Stimulated activated CD8-positive, alpha-beta memory T cell treated with anti-CD3 and anti-CD28 coated beads, Interleukin-2, amount 100 ng/mL, for 48 hours (primary cell): ENCODE results near the gene RBM17.
"Not testable (repeated sequence)": the region's sequence is repeated elsewhere in the genome, so short reads cannot be mapped to it uniquely, and the experiment has no call there.

Experiments
- DNase-seq, 2 donors: peaks; one replicate each; pipeline ENCODE4 v3.0.0-alpha.2; 2020; ENCODE audit warnings: low read depth in 2 of 2

Gene RBM17

DNA sequence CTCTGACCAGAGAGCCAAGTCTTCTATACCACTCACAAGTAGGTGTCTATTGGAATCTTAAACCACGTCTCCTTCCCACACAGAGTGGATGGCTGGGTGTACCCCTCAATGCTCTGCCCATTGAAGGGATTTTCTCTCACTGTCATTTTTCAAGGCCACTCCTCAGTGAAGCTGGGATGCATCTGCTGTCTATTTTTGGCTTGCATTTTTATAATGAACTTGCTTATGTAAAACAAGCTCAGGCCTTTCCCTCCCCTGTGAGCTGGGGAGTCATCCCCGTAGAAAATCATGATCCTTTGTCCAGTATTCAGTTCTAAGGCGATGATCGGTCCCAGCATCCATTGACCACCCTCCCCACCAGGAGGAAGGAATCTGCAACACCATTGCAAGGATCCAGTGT, 9.8 kb upstream of the RBM17 start:
- DNase-seq: no peak

DNA sequence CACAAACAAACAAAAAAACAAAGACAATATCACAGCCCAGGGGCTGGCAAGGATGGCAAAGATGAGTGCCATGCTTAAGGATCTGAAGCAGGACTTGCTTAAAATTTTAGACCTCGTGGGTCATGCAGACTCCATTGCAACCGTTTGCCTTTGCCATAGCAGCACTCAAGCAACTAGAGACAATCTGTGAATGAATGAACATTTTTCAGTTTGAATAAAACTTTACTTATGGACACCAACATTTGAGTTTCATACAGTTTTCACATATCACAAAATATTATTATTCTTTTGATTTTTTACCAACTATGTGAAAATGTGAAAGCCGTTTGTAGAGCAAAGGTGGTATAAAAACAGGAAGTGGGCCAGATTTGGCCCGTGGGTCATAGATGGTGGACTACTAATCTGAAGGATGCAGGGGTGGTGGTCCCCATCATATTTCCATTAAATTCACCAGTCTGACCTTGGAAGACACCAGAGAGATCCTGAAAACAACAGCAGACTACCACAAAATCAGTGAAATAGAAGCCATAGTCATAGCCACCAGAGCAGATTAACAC, 8.3 kb upstream of the RBM17 start:
- DNase-seq: no peak

- no peak for DNase-seq
Observed at GRCh38 chr10:6082496-6083395, 6.1 kb upstream of the RBM17 start.

GRCh38 chr10:6083523-6084475, 5.0 kb upstream of the RBM17 start:
- peak in 1 of 2 donors; percentile 52 for DNase-seq

- DNase-seq: peak; percentile 84 to 86
Observed at GRCh38 chr10:6086375-6087233, 2.2 kb upstream of the RBM17 start.

DNA sequence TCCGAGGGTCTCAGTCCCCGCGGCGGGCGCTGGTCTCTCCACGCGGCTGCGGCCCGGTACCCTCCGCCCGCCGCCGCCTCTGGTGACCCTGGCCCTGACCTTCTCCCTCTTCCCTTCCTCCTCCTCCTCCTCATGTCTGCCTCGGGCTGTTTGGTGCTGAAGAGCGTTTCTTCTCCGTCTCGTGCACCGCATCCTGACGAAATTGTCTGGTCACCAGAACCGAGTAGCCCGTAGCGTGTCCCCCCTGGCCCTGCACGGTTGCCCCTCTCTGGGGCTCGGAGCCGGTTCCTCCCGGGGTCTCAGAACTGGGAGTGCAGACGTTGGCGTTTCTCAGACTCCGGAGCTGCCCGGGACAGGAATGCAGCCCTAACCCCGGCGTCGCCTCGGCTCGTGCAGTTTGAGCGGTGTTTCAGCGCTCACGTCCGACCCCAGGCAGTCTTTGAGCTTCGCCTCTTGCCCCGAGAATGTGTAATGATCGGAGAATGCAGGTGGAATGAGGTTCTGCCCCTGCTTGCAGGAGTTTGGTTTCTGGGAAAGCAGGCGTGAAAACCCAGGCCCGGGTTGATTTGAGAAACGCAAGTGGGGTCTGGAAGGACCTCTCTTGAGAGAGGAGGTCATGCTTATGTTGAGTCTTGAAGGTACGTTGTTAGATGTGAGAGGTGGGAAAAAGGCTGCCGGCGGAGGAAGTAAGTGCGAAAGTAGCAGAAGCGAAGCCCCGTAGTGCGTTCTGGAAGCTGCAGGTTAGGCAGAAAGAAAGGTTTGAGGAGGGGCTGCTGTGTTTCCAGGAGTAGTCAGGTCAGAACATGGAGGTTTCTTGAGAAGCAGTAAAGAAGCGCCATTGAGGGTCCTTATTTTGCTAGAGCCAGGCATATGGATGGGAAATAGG, 743 bp downstream of the RBM17 start:
- no peak for DNase-seq

GRCh38 chr10:6091630-6092029, 2.8 kb downstream of the RBM17 start:
- DNase-seq: no peak

DNA sequence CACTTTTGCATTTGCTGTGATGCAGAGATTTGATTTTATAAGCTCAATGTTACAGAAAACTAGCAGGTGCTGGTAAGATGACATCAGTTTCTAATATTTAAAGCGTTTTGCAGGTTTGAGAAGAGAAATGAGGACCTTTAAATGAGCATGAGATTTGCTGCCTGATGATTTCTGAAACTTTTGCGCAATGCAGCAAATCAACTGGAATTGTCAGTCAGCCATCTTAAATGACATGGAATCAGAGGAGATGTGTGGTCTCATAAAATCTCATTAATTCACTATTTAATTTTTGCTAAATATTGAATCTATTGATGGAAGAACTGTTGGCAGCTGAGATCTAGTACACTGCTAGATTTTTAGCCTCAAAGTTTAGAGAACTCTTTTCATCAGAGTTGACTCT, 3.9 kb downstream of the RBM17 start:
- no peak for DNase-seq

DNA sequence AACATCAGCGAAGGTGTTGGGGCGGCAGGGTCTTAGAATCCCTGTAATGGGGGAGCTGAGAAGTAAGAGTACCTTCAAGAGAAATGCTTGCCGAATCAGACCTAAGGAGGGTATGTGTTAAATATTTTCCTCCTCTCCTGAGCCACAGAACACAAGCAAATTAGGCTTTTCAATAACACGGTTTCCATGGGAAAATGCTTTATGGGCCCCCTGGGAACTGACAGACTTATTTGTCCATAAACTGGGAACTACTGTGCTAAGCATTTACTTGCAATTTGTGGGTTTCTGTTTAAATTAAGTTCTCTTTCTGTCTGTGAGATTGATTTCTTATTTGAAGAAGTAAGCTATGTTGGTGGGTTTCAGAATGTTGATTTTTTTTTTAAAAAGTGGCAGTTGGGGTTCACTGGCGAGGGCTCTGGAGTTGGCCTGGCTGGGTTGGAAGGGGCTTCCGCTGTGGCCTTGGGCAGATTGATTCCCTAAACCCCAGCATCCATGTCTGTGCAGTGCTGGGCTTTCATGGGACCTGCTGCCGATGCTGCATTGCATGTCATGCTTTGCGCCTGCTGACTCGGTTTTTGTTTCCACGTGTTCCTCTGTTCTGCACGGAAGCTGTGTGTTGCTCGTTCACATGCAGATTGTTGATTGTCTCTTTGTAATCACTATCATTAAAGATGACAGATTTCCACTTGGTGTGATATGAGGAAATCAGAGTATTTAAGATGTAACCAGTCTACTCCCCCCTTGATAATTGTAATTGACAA, 7.2 kb downstream of the RBM17 start:
- DNase-seq: no peak

GRCh38 chr10:6097063-6097462, 8.2 kb downstream of the RBM17 start:
- DNase-seq: no peak

GRCh38 chr10:6098156-6098555, 9.3 kb downstream of the RBM17 start:
- no peak for DNase-seq

DNA sequence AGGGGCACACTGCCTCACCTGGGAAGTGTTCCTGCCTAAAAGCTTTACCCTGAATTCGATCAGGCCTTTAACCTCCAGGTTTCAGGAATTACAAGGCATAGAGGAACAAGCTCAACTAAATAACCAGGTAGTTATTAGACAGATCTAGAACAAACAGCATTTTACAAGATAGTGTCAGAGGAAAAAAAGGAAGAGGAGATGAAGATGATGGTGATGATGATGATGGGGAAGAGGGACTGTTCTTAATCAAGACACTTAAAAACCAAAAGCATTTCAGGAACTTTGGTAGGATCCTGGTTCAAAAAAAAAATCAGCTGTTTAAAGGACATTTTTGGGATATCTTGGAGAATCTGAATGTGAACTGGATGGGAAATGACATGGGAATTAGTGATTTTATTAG, 11.5 kb downstream of the RBM17 start:
- DNase-seq: no peak

DNA sequence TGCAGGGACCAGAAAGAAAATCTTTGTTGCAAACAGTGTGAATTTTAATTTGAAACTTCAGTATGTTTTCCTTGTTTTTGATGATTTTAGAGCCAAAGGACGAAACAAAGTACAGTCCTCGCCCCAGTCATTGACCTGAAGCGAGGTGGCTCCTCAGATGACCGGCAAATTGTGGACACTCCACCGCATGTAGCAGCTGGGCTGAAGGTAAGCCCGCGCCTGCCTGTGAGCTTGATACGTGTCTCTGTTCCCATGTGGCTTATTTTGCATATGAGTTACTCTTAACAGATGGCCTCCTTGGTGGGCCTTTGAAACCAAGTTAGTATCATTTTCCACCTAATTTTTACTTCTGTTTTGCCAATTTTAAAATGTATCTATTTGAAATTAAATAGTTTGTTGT, 12.3 kb downstream of the RBM17 start:
- no peak for DNase-seq

DNA sequence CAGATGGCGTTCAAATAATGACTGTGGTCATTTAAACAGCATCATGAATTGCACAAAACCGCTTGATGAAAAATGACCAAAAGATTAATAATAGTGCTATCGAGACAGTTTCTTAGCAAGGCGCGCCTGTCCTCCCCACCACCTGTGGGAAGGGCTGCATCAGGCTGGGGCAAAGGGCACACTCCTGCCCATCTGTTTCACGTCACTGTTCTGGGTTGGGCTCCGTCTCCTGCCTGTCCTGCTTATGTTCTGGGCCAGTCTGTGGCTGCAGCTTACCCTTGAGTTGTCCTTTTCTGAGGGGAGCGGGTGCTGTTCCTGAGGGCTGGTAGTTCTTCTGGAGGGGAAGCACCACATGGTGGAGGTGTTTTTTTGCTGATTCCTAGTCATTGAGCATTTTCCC, 13.3 kb downstream of the RBM17 start:
- DNase-seq: no peak

GRCh38 chr10:6103591-6103990, 14.8 kb downstream of the RBM17 start:
- no peak for DNase-seq

DNA sequence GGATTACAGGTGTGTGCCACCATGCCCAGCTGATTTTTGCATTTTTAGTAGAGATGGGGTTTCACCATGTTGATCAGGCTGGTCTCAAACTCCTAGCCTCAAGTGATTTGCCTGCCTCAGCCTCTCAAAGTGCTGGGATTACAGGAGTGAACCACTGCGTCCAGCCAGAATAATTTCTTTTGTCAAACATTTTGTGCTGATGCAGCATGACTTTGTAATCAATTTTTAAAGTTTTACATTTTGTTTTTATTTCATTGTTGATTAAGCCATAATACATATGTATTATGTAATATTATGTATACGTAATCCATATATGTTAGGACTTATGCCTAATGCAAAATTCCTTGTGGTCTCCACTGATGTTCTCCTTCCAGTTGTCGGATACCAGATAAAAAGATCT, 18.8 kb downstream of the RBM17 start:
- DNase-seq: not testable (repeated sequence)

DNA sequence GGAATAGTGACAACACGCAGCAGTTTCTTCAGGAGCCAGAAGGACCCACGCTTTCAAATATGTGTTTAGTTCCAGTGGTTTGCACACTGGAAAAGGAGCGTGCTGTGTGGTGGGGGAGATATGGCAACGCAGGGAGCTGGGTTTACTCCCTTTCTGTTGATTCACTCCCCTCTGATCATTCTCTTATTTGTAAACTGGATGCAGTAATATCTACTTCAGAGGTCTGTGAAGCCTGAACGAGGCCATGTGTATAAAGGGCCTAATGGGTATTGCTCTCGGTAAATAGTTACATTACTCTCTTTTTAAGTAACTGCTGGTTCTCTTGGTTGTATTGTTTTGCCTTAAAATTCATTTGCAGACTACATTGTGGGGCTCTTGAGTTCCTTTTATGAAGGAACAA, 19.2 kb downstream of the RBM17 start:
- DNase-seq: no peak

DNA sequence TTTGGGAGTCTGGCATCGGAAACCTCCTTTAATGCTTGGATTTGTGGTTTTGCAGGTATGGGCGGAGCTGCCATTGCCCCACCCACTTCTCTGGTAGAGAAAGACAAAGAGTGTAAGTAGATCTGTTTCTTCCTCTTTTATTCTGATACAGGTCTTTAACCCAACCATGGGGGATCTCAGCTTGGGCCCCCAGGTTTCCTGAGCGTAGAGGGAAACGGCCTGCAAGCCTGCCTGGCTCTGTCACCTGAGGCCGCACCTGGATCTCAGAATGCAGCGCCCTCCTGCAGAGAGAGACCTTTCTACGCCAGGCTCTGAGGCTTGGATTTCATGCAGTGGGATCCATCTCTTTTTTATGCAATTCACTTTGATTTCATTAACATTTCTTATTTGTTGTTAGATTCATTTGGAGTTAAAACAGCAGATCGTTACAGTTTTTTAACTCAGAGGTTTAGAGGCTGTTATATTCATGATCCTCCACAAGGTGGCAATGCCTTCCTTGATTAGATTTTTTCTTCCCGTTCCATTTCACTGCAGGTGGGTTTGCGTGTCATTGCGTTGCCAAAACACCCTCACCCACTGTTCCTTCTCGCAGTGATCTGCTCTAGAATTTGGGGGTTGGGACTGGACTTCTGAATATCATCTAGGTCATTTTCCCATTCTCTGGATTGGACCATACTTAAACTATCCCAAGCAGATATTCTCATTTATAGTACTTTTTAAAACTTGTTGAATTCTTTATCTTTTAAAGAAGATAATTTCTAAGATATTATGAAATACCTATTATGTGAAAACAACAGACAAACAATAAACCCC, 20.0 kb downstream of the RBM17 start:
- DNase-seq: no peak

- DNase-seq: no peak
Observed at GRCh38 chr10:6109444-6109775, 20.6 kb downstream of the RBM17 start.
